H9 (cell line): ENCODE measurements around the gene RPL27A. TPM values are rescaled to one million over a fixed set of nuclear protein-coding genes. Genes with fewer than 3 reads are reported as not detected.

ENCODE experiments used
- DNase-seq: peaks from one replicate; pipeline ENCODE4 v3.0.0-alpha.2; 2017
- H2AFZ ChIP-seq: one replicate; pipeline ENCODE4 v1.6.1; 2013; ENCODE audit warnings: mild to moderate bottlenecking, low read length, control low read depth, moderate library complexity
- H2AK5ac ChIP-seq: 2 replicates; pipeline ENCODE4 v1.6.1; 2013; ENCODE audit warnings: low read length, control low read depth, mixed read lengths; ENCODE audit not compliant: insufficient read length
- H2BK120ac ChIP-seq: one replicate; pipeline ENCODE4 v1.6.1; 2013; ENCODE audit warnings: low read depth, mild to moderate bottlenecking, low read length, control low read depth, inconsistent platforms; ENCODE audit not compliant: poor library complexity, severe bottlenecking
- H2BK12ac ChIP-seq: 2 replicates; pipeline ENCODE4 v1.6.1; 2013; ENCODE audit warnings: low read length, control low read depth, mixed read lengths, low read depth; ENCODE audit not compliant: insufficient read length
- H2BK15ac ChIP-seq: 2 replicates; pipeline ENCODE4 v1.6.1; 2013; ENCODE audit warnings: low read depth, low read length, control low read depth
- H2BK20ac ChIP-seq: one replicate; pipeline ENCODE4 v1.6.1; 2013; ENCODE audit warnings: low read depth, mild to moderate bottlenecking, low read length, control low read depth, inconsistent platforms; ENCODE audit not compliant: poor library complexity, severe bottlenecking
- H2BK5ac ChIP-seq: 2 replicates; pipeline ENCODE4 v1.6.1; 2013; ENCODE audit warnings: low read length, control low read depth, mixed read lengths; ENCODE audit not compliant: insufficient read length
- H3K14ac ChIP-seq: 2 replicates; pipeline ENCODE4 v1.6.1; 2013; ENCODE audit warnings: low read length, control low read depth; ENCODE audit not compliant: insufficient read depth
- H3K18ac ChIP-seq: 2 replicates; pipeline ENCODE4 v1.6.1; 2013; ENCODE audit warnings: low read depth, mild to moderate bottlenecking, mixed read lengths, low read length, control low read depth; ENCODE audit not compliant: insufficient read length
- H3K23ac ChIP-seq: 2 replicates; pipeline ENCODE4 v1.6.1; 2013; ENCODE audit warnings: low read length, control low read depth, mixed read lengths, low read depth; ENCODE audit not compliant: insufficient read length
- H3K23me2 ChIP-seq: 2 replicates; pipeline ENCODE4 v1.6.1; 2013; ENCODE audit warnings: low read depth, mild to moderate bottlenecking, mixed read lengths, low read length, control low read depth; ENCODE audit not compliant: insufficient read length, poor library complexity, severe bottlenecking
- H3K27ac ChIP-seq: 2 replicates; pipeline ENCODE4 v1.5.1; 2013; ENCODE audit warnings: low read length, control low read depth, mixed read lengths, low read depth; ENCODE audit not compliant: insufficient read length
- H3K27me3 ChIP-seq: 2 replicates; pipeline ENCODE4 v1.6.1; 2013; ENCODE audit warnings: low read length, control low read depth, inconsistent platforms; ENCODE audit not compliant: insufficient read depth
- H3K4ac ChIP-seq: 2 replicates; pipeline ENCODE4 v1.6.1; 2013; ENCODE audit warnings: low read depth, mild to moderate bottlenecking, control low read depth, inconsistent platforms, low read length, moderate library complexity
- H3K4me1 ChIP-seq: 2 replicates; pipeline ENCODE4 v1.6.1; 2013; ENCODE audit warnings: low read length, control low read depth, inconsistent platforms; ENCODE audit not compliant: insufficient read depth
- H3K4me2 ChIP-seq: 2 replicates; pipeline ENCODE4 v1.6.1; 2013; ENCODE audit warnings: low read length, control low read depth, mixed read lengths; ENCODE audit not compliant: insufficient read length, insufficient read depth
- H3K56ac ChIP-seq: 2 replicates; pipeline ENCODE4 v1.6.1; 2013; ENCODE audit warnings: low read depth, mild to moderate bottlenecking, mixed read lengths, low read length, control low read depth; ENCODE audit not compliant: insufficient read length
- H3K79me1 ChIP-seq: 2 replicates; pipeline ENCODE4 v1.6.1; 2013; ENCODE audit warnings: low read depth, mild to moderate bottlenecking, moderate library complexity, low read length, control low read depth, inconsistent platforms; ENCODE audit not compliant: insufficient read depth, poor library complexity, severe bottlenecking
- H3K79me2 ChIP-seq: 2 replicates; pipeline ENCODE4 v1.6.1; 2013; ENCODE audit warnings: low read length, control low read depth, inconsistent platforms; ENCODE audit not compliant: insufficient read depth
- H3K9ac ChIP-seq: 2 replicates; pipeline ENCODE4 v1.6.1; 2013; ENCODE audit warnings: low read length, control low read depth, mixed read lengths; ENCODE audit not compliant: insufficient read length; ENCODE audit errors: extremely low read depth
- H3K9me3 ChIP-seq: one replicate; pipeline ENCODE4 v1.6.1; 2013; ENCODE audit warnings: low read depth, low read length, inconsistent platforms; ENCODE audit not compliant: control insufficient read depth
- H3T11ph ChIP-seq: one replicate; pipeline ENCODE4 v1.6.1; 2013; ENCODE audit warnings: mild to moderate bottlenecking, low read length, control low read depth, inconsistent platforms
- H4K20me1 ChIP-seq: one replicate; pipeline ENCODE4 v1.6.1; 2013; ENCODE audit not compliant: control insufficient read depth, insufficient read length, insufficient read depth
- H4K5ac ChIP-seq: 2 replicates; pipeline ENCODE4 v1.6.1; 2013; ENCODE audit warnings: low read depth, mild to moderate bottlenecking, mixed read lengths, low read length, control low read depth; ENCODE audit not compliant: insufficient read length
- H4K8ac ChIP-seq: replicated peaks from 2 replicates; pipeline ENCODE4 v1.6.1; 2013; ENCODE audit warnings: low read length, control low read depth, mixed read lengths, low read depth; ENCODE audit not compliant: insufficient read length
- H4K91ac ChIP-seq: 2 replicates; pipeline ENCODE4 v1.6.1; 2013; ENCODE audit warnings: low read depth, mild to moderate bottlenecking, moderate library complexity, mixed read lengths, low read length, control low read depth; ENCODE audit not compliant: insufficient read length
- H3K27ac Mint-ChIP-seq, 3 experiments: 2 replicates in 2 of 3; 3 replicates in 1 of 3; pipeline ENCODE4 v1.8.0; 2020 to 2021; ENCODE audit warnings: mixed read lengths in 3 of 3, mild to moderate bottlenecking in 1 of 3, moderate library complexity in 1 of 3
- H3K27me3 Mint-ChIP-seq: 2 replicates; pipeline ENCODE4 v1.8.0; 2021; ENCODE audit warnings: low read depth, mild to moderate bottlenecking, moderate library complexity, mixed read lengths
- H3K36me3 Mint-ChIP-seq, 3 experiments: 2 replicates in 2 of 3; 3 replicates in 1 of 3; pipeline ENCODE4 v1.8.0; 2020 to 2021; ENCODE audit warnings: low read depth in 3 of 3, mixed read lengths in 3 of 3; ENCODE audit not compliant: insufficient read depth in 1 of 3
- H3K4me1 Mint-ChIP-seq, 2 experiments: 2 replicates each; pipeline ENCODE4 v1.8.0; 2020; ENCODE audit warnings: mixed read lengths in 2 of 2
- H3K4me3 Mint-ChIP-seq, 2 experiments: 2 replicates in 1 of 2; 3 replicates in 1 of 2; pipeline ENCODE4 v1.8.0; 2020 to 2021; ENCODE audit warnings: mild to moderate bottlenecking in 2 of 2, mixed read lengths in 2 of 2, moderate library complexity in 1 of 2
- H3K9me3 Mint-ChIP-seq, 2 experiments: 2 replicates in 1 of 2; 3 replicates in 1 of 2; pipeline ENCODE4 v1.8.0; 2020; ENCODE audit warnings: mild to moderate bottlenecking in 2 of 2, mixed read lengths in 2 of 2, moderate library complexity in 1 of 2
- CTCF ChIP-seq: fragments of 200-600 bp; sonication (generic); conservative IDR thresholded peaks from 3 replicates; pipeline ENCODE4 v1.8.0; 2021; ENCODE audit warnings: antibody characterized with exemption, mild to moderate bottlenecking
- WGBS: extraction: QIAGEN DNeasy Blood & Tissue Kit; methylation state at CpG from one replicate; pipeline ENCODE4 v1.1.7; 2013; ENCODE audit warnings: missing lambda C conversion rate, low lambda C conversion rate, mixed read lengths; ENCODE audit not compliant: insufficient read length; ENCODE audit errors: extremely low coverage; 5-methylcytosine and 5-hydroxymethylcytosine counted together
- total RNA-seq: library from RNA; stranded (reverse); gene quantifications from 2 replicates; pipeline ENCODE4 v1.2.1, GENCODE V29; 2021

Gene RPL27A
- total RNA-seq, 1 experiment from 2014 or later: 1,152 TPM

GRCh38 chr11:8719721-8720120 is 37.1 kb downstream of the RPL27A start:
- Histone ChIP-seq H2BK20ac (no peak overlapping the region), H3K23ac (no peak overlapping the region), H3K4me1 (no peaks in the 10 kb centered on the region; the same call in 1 of the 2 replicates), H4K20me1 (no peaks in the 10 kb centered on the region), H4K8ac (no peak overlapping the region), H3K27me3 (no peaks in the 10 kb centered on the region), H2BK5ac (no peak overlapping the region), H3K9me3 (no peaks in the 10 kb centered on the region), H3K79me1 (no peaks in the 10 kb centered on the region), H2AFZ (no peak overlapping the region), H4K91ac (no peak overlapping the region), H2BK15ac (no peak overlapping the region), H2BK120ac (no peak overlapping the region), H3K4me2 (no peak overlapping the region), H2AK5ac (no peak overlapping the region), H3K79me2 (no peaks in the 10 kb centered on the region), H3K4ac (no peak overlapping the region), H3K14ac (no peak overlapping the region), H3K27ac (no peak overlapping the region), H3T11ph (no peak overlapping the region), H3K56ac (no peak overlapping the region), H4K5ac (no peak overlapping the region), H3K18ac (no peak overlapping the region), H3K9ac (no peak overlapping the region), H2BK12ac (no peak overlapping the region), H3K23me2 (no peaks in the 10 kb centered on the region)
- peaks cover 61 to 65% of the 10 kb centered on the region in 2 experiments for H3K4me1 Mint-ChIP-seq
- no peak for DNase-seq
- no peak overlapping the region for H3K4me3 Mint-ChIP-seq
- no peaks in the 10 kb centered on the region; the same call in 1 of the 2 replicates for H3K27me3 Mint-ChIP-seq
- no peaks in the 10 kb centered on the region for H3K9me3 Mint-ChIP-seq
- no peak for TF ChIP-seq CTCF
- WGBS: no CpG with 5 or more reads among the region's 3 CpGs
- peaks cover 3 to 9% (median 6%) of the 10 kb centered on the region in 3 experiments; a peak in 5 of 7 replicates for H3K36me3 Mint-ChIP-seq
- no peak overlapping the region for H3K27ac Mint-ChIP-seq
